CD14-positive monocyte (primary cell): ENCODE data around the gene ZNF891. TPM values are rescaled to one million over a fixed set of nuclear protein-coding genes. Genes with fewer than 3 reads are reported as not detected.

Experiments used
- DNase-seq, 3 donors: peaks; one replicate each; pipeline ENCODE4 v3.0.0-alpha.2; 2011 to 2022
- H2AFZ ChIP-seq: 2 replicates; pipeline ENCODE4 v1.6.0; 2012; ENCODE audit warnings: mild to moderate bottlenecking, low read depth, low read length, inconsistent platforms; ENCODE audit not compliant: insufficient read depth, poor library complexity, severe bottlenecking
- H3K27ac ChIP-seq, 2 donors: 1 replicate in 1 of 2; 2 replicates in 1 of 2; pipeline ENCODE4 v1.5.1; 2012 to 2013; ENCODE audit warnings: low read length in 2 of 2, control low read depth in 1 of 2, inconsistent platforms in 1 of 2, low read depth in 1 of 2, mild to moderate bottlenecking in 1 of 2
- H3K27me3 ChIP-seq, 2 donors: one replicate each; pipeline versions ENCODE4 v1.6.0 to v1.6.1; 2011 to 2013; ENCODE audit warnings: low read length in 2 of 2; ENCODE audit not compliant: control insufficient read depth in 2 of 2, insufficient read depth in 2 of 2
- H3K36me3 ChIP-seq, 2 donors: replicated peaks in 1 of 2; 1 replicate in 1 of 2; 2 replicates in 1 of 2; pipeline versions ENCODE4 v1.5.1 to v1.6.1; 2012 to 2013; ENCODE audit warnings: low read length in 2 of 2, control low read depth in 1 of 2, inconsistent platforms in 1 of 2, mild to moderate bottlenecking in 1 of 2; ENCODE audit not compliant: insufficient read depth in 2 of 2, control insufficient read depth in 1 of 2
- H3K4me1 ChIP-seq, 2 donors: 1 replicate in 1 of 2; 2 replicates in 1 of 2; pipeline versions ENCODE4 v1.5.1 to v1.6.1; 2012 to 2013; ENCODE audit warnings: low read length in 2 of 2, control low read depth in 1 of 2, inconsistent platforms in 1 of 2, mild to moderate bottlenecking in 1 of 2, moderate library complexity in 1 of 2; ENCODE audit not compliant: insufficient read depth in 2 of 2, control insufficient read depth in 1 of 2
- H3K4me2 ChIP-seq: replicated peaks from 2 replicates; pipeline ENCODE3; 2012; ENCODE audit warnings: low read length, moderate library complexity, mild to moderate bottlenecking; ENCODE audit not compliant: poor library complexity, severe bottlenecking; ENCODE audit errors: extremely low read depth
- H3K4me3 ChIP-seq, 3 experiments: fragments of 200-600 bp in 1 of 3; sonication (generic) in 1 of 3; replicated peaks in 1 of 3; 1 replicate in 2 of 3; 2 replicates in 1 of 3; pipeline ENCODE4 v1.5.1; 2011 to 2013; ENCODE audit warnings: low read length in 3 of 3, mild to moderate bottlenecking in 3 of 3, control low read depth in 2 of 3, low read depth in 2 of 3, inconsistent platforms in 1 of 3, moderate library complexity in 1 of 3
- H3K79me2 ChIP-seq: 2 replicates; pipeline ENCODE4 v1.6.0; 2012; ENCODE audit warnings: mild to moderate bottlenecking, control low read depth, inconsistent platforms, low read length, moderate library complexity; ENCODE audit not compliant: insufficient read depth
- H3K9ac ChIP-seq: 2 replicates; pipeline ENCODE4 v1.6.0; 2017; ENCODE audit warnings: low read length, mild to moderate bottlenecking; ENCODE audit not compliant: insufficient read depth, poor library complexity, severe bottlenecking
- H3K9me3 ChIP-seq, 2 donors: replicated peaks in 1 of 2; 1 replicate in 1 of 2; 2 replicates in 1 of 2; pipeline versions ENCODE4 v1.5.1 to v1.6.1; 2012 to 2013; ENCODE audit warnings: low read length in 2 of 2, control low read depth in 1 of 2; ENCODE audit not compliant: control insufficient read depth in 1 of 2, insufficient read depth in 1 of 2
- H4K20me1 ChIP-seq: 2 replicates; pipeline ENCODE4 v1.6.0; 2012; ENCODE audit warnings: mild to moderate bottlenecking, low read length, control low read depth, moderate library complexity; ENCODE audit not compliant: insufficient read depth
- H3K27ac Mint-ChIP-seq, 7 donors: one replicate each; pipeline ENCODE4 v1.8.0; 2020; ENCODE audit warnings: mild to moderate bottlenecking in 7 of 7, mixed read lengths in 7 of 7, moderate library complexity in 6 of 7, inconsistent platforms in 2 of 7
- H3K27me3 Mint-ChIP-seq, 3 donors: one replicate each; pipeline ENCODE4 v1.8.0; 2021 to 2022; ENCODE audit warnings: low read depth in 3 of 3, mild to moderate bottlenecking in 3 of 3, mixed read lengths in 3 of 3, moderate library complexity in 3 of 3, inconsistent platforms in 1 of 3
- H3K36me3 Mint-ChIP-seq, 2 donors: one replicate each; pipeline ENCODE4 v1.8.0; 2020; ENCODE audit warnings: mixed read lengths in 2 of 2, inconsistent platforms in 1 of 2, mild to moderate bottlenecking in 1 of 2
- H3K4me1 Mint-ChIP-seq: one replicate; pipeline ENCODE4 v1.8.0; 2020; ENCODE audit warnings: mild to moderate bottlenecking, mixed read lengths
- H3K4me3 Mint-ChIP-seq, 2 donors: one replicate each; pipeline ENCODE4 v1.8.0; 2020; ENCODE audit warnings: mild to moderate bottlenecking in 2 of 2, mixed read lengths in 2 of 2, moderate library complexity in 1 of 2
- H3K9me3 Mint-ChIP-seq, 7 donors: one replicate each; pipeline ENCODE4 v1.8.0; 2020 to 2022; ENCODE audit warnings: mixed read lengths in 7 of 7, mild to moderate bottlenecking in 6 of 7, moderate library complexity in 6 of 7, inconsistent platforms in 2 of 7
- CTCF ChIP-seq: fragments of 200-600 bp; IDR thresholded peaks from one replicate; pipeline ENCODE4 v1.8.0; 2022; ENCODE audit warnings: antibody characterized with exemption, mild to moderate bottlenecking
- WGBS: methylation state at CpG from one replicate; pipeline ENCODE4 v1.1.5; 2013; ENCODE audit warnings: missing lambda C conversion rate; ENCODE audit not compliant: insufficient coverage; 5-methylcytosine and 5-hydroxymethylcytosine counted together
- intact Hi-C, 2 donors: fragments of 100-400 bp; cut with micrococcal nuclease; formaldehyde crosslinking; loops; one replicate each; pipeline versions ENCODE4 v1.15.0 to v1.15.1; 2023
- polyA plus RNA-seq, 3 donors: library from polyadenylated mRNA; depleted of rRNA in 1 of 3; unstranded in 2 of 3; stranded (reverse) in 1 of 3; fragments of 300-500 nt in 2 of 3; fragments of >200 nt in 1 of 3; fragmentation: Illumina TruSeq in 2 of 3; gene quantifications; 1 replicate in 2 of 3; 2 replicates in 1 of 3; pipeline ENCODE4 v1.2.3, GENCODE V29; 2012 to 2021

Gene ZNF891
- polyA plus RNA-seq, 3 donors = 0.08 to 0.45 (median 0.18) TPM

GRCh38 chr12:133063556-133063955, 66.5 kb downstream of the ZNF891 start:
- Mint-ChIP-seq H3K27ac (no peak overlapping the region), H3K27me3 (peaks cover 0 to 2% (median 0%) of the 10 kb centered on the region in 3 donors)

GRCh38 chr12:133061954-133062353, 68.1 kb downstream of the ZNF891 start:
- DNase-seq = no peak
- Histone ChIP-seq H3K4me1 (no peaks in the 10 kb centered on the region), H3K27me3 (no peaks in the 10 kb centered on the region), H3K9ac (no peak overlapping the region), H3K4me2 (no peak overlapping the region), H3K36me3 (peaks cover 0 to 23% of the 10 kb centered on the region in 2 donors), H3K79me2 (no peaks in the 10 kb centered on the region), H3K27ac (no peak overlapping the region), H2AFZ (no peak overlapping the region), H3K9me3 (peaks cover 63 to 100% of the 10 kb centered on the region in 2 donors), H4K20me1 (no peaks in the 10 kb centered on the region), H3K4me3 (peak overlapping the region in 1 of 3 experiments; percentile 23)
- WGBS = no CpG with 5 or more reads among the region's 1 CpG
- no peak overlapping the region for H3K27ac Mint-ChIP-seq
- peaks cover 4 to 10% of the 10 kb centered on the region in 2 donors for H3K36me3 Mint-ChIP-seq
- TF ChIP-seq CTCF = no peak
- intact Hi-C loops = no loop called here
- H3K9me3 Mint-ChIP-seq = peaks cover 60 to 98% (median 95%) of the 10 kb centered on the region in 7 donors
- H3K27me3 Mint-ChIP-seq = peaks cover 0 to 2% (median 0%) of the 10 kb centered on the region in 3 donors
- H3K4me3 Mint-ChIP-seq = no peak overlapping the region
- no peaks in the 10 kb centered on the region for H3K4me1 Mint-ChIP-seq

More at GRCh38 chr12:133063556-133063955, 66.5 kb downstream of the ZNF891 start:
- Histone ChIP-seq H3K79me2 (no peaks in the 10 kb centered on the region), H3K9me3 (peaks cover 68 to 99% of the 10 kb centered on the region in 2 donors), H3K4me3 (peak overlapping the region in 1 of 3 experiments; percentile 35), H3K27ac (no peak overlapping the region), H3K4me1 (no peaks in the 10 kb centered on the region), H3K27me3 (no peaks in the 10 kb centered on the region), H3K4me2 (no peak overlapping the region), H4K20me1 (no peaks in the 10 kb centered on the region), H3K9ac (no peak overlapping the region), H3K36me3 (peaks cover 0 to 7% of the 10 kb centered on the region in 2 donors), H2AFZ (no peak overlapping the region)
- Mint-ChIP-seq H3K36me3 (no peaks in the 10 kb centered on the region), H3K4me3 (no peak overlapping the region), H3K9me3 (peaks cover 49 to 95% (median 93%) of the 10 kb centered on the region in 7 donors), H3K4me1 (no peaks in the 10 kb centered on the region)
- intact Hi-C loops = no loop called here
- WGBS = 83% methylated on average over 1 of the region's 1 CpG
- DNase-seq = no peak
- no peak for TF ChIP-seq CTCF
